Body of pancreas (tissue), 4 donors: ENCODE data around the gene PCSK5.

Experiments used
- POLR2A ChIP-seq, 3 donors: fragments of 450-650 bp; IDR thresholded peaks; one replicate each; pipeline ENCODE4 v1.6.1; 2016; ENCODE audit warnings: antibody characterized with exemption in 3 of 3, mild to moderate bottlenecking in 2 of 3
- TF ChIP-seq, protein P1 (sequence below), 7 experiments: fragments of 450-650 bp in 4 of 7; fragments of 200-600 bp in 3 of 7; sonication (generic) in 3 of 7; IDR thresholded peaks; one replicate each; pipeline ENCODE4 v1.5.1; 2016 to 2019; ENCODE audit warnings: antibody characterized with exemption in 7 of 7

DNA sequence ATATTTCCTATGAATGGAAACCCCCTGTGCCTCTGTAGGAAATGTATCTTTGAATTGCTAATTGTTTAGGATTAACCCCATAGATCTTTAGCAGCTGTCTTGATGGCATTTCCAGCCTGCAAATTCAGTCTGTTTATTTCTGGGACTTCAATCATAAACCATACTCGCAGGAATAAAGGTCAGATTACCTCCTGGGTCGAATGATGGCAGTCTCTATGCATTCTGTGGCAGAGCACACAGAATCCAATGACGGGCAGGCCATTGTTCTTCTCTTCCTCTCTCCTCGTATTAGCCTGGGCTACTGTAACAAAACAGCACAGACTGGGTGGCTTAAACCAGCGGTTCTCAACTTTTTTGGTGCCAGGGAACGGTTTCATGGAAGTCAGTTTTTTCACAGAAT, 199.9 kb downstream of the PCSK5 start:
- TF ChIP-seq, protein P1, sequence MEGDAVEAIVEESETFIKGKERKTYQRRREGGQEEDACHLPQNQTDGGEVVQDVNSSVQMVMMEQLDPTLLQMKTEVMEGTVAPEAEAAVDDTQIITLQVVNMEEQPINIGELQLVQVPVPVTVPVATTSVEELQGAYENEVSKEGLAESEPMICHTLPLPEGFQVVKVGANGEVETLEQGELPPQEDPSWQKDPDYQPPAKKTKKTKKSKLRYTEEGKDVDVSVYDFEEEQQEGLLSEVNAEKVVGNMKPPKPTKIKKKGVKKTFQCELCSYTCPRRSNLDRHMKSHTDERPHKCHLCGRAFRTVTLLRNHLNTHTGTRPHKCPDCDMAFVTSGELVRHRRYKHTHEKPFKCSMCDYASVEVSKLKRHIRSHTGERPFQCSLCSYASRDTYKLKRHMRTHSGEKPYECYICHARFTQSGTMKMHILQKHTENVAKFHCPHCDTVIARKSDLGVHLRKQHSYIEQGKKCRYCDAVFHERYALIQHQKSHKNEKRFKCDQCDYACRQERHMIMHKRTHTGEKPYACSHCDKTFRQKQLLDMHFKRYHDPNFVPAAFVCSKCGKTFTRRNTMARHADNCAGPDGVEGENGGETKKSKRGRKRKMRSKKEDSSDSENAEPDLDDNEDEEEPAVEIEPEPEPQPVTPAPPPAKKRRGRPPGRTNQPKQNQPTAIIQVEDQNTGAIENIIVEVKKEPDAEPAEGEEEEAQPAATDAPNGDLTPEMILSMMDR (IDR thresholded peaks at IDR 0.05) = no peak
- no peak for TF ChIP-seq POLR2A (IDR thresholded peaks at IDR 0.05)
